CD14-positive monocyte (primary cell): ENCODE data around the gene LCLAT1. TPM values are rescaled to one million over a fixed set of nuclear protein-coding genes. Genes with fewer than 3 reads are reported as not detected.

Source experiments
- DNase-seq, 3 donors: peaks; one replicate each; pipeline ENCODE4 v3.0.0-alpha.2; 2011 to 2022
- H2AFZ ChIP-seq: 2 replicates; pipeline ENCODE4 v1.6.0; 2012; ENCODE audit warnings: mild to moderate bottlenecking, low read depth, low read length, inconsistent platforms; ENCODE audit not compliant: insufficient read depth, poor library complexity, severe bottlenecking
- H3K27ac ChIP-seq, 2 donors: 1 replicate in 1 of 2; 2 replicates in 1 of 2; pipeline ENCODE4 v1.5.1; 2012 to 2013; ENCODE audit warnings: low read length in 2 of 2, control low read depth in 1 of 2, inconsistent platforms in 1 of 2, low read depth in 1 of 2, mild to moderate bottlenecking in 1 of 2
- H3K27me3 ChIP-seq, 2 donors: one replicate each; pipeline versions ENCODE4 v1.6.0 to v1.6.1; 2011 to 2013; ENCODE audit warnings: low read length in 2 of 2; ENCODE audit not compliant: control insufficient read depth in 2 of 2, insufficient read depth in 2 of 2
- H3K36me3 ChIP-seq, 2 donors: replicated peaks in 1 of 2; 1 replicate in 1 of 2; 2 replicates in 1 of 2; pipeline versions ENCODE4 v1.5.1 to v1.6.1; 2012 to 2013; ENCODE audit warnings: low read length in 2 of 2, control low read depth in 1 of 2, inconsistent platforms in 1 of 2, mild to moderate bottlenecking in 1 of 2; ENCODE audit not compliant: insufficient read depth in 2 of 2, control insufficient read depth in 1 of 2
- H3K4me1 ChIP-seq, 2 donors: 1 replicate in 1 of 2; 2 replicates in 1 of 2; pipeline versions ENCODE4 v1.5.1 to v1.6.1; 2012 to 2013; ENCODE audit warnings: low read length in 2 of 2, control low read depth in 1 of 2, inconsistent platforms in 1 of 2, mild to moderate bottlenecking in 1 of 2, moderate library complexity in 1 of 2; ENCODE audit not compliant: insufficient read depth in 2 of 2, control insufficient read depth in 1 of 2
- H3K4me2 ChIP-seq: replicated peaks from 2 replicates; pipeline ENCODE3; 2012; ENCODE audit warnings: low read length, moderate library complexity, mild to moderate bottlenecking; ENCODE audit not compliant: poor library complexity, severe bottlenecking; ENCODE audit errors: extremely low read depth
- H3K4me3 ChIP-seq, 3 experiments: fragments of 200-600 bp in 1 of 3; sonication (generic) in 1 of 3; replicated peaks in 1 of 3; 1 replicate in 2 of 3; 2 replicates in 1 of 3; pipeline ENCODE4 v1.5.1; 2011 to 2013; ENCODE audit warnings: low read length in 3 of 3, mild to moderate bottlenecking in 3 of 3, control low read depth in 2 of 3, low read depth in 2 of 3, inconsistent platforms in 1 of 3, moderate library complexity in 1 of 3
- H3K79me2 ChIP-seq: 2 replicates; pipeline ENCODE4 v1.6.0; 2012; ENCODE audit warnings: mild to moderate bottlenecking, control low read depth, inconsistent platforms, low read length, moderate library complexity; ENCODE audit not compliant: insufficient read depth
- H3K9ac ChIP-seq: 2 replicates; pipeline ENCODE4 v1.6.0; 2017; ENCODE audit warnings: low read length, mild to moderate bottlenecking; ENCODE audit not compliant: insufficient read depth, poor library complexity, severe bottlenecking
- H3K9me3 ChIP-seq, 2 donors: replicated peaks in 1 of 2; 1 replicate in 1 of 2; 2 replicates in 1 of 2; pipeline versions ENCODE4 v1.5.1 to v1.6.1; 2012 to 2013; ENCODE audit warnings: low read length in 2 of 2, control low read depth in 1 of 2; ENCODE audit not compliant: control insufficient read depth in 1 of 2, insufficient read depth in 1 of 2
- H4K20me1 ChIP-seq: 2 replicates; pipeline ENCODE4 v1.6.0; 2012; ENCODE audit warnings: mild to moderate bottlenecking, low read length, control low read depth, moderate library complexity; ENCODE audit not compliant: insufficient read depth
- H3K27ac Mint-ChIP-seq, 7 donors: one replicate each; pipeline ENCODE4 v1.8.0; 2020; ENCODE audit warnings: mild to moderate bottlenecking in 7 of 7, mixed read lengths in 7 of 7, moderate library complexity in 6 of 7, inconsistent platforms in 2 of 7
- H3K27me3 Mint-ChIP-seq, 3 donors: one replicate each; pipeline ENCODE4 v1.8.0; 2021 to 2022; ENCODE audit warnings: low read depth in 3 of 3, mild to moderate bottlenecking in 3 of 3, mixed read lengths in 3 of 3, moderate library complexity in 3 of 3, inconsistent platforms in 1 of 3
- H3K36me3 Mint-ChIP-seq, 2 donors: one replicate each; pipeline ENCODE4 v1.8.0; 2020; ENCODE audit warnings: mixed read lengths in 2 of 2, inconsistent platforms in 1 of 2, mild to moderate bottlenecking in 1 of 2
- H3K4me1 Mint-ChIP-seq: one replicate; pipeline ENCODE4 v1.8.0; 2020; ENCODE audit warnings: mild to moderate bottlenecking, mixed read lengths
- H3K4me3 Mint-ChIP-seq, 2 donors: one replicate each; pipeline ENCODE4 v1.8.0; 2020; ENCODE audit warnings: mild to moderate bottlenecking in 2 of 2, mixed read lengths in 2 of 2, moderate library complexity in 1 of 2
- H3K9me3 Mint-ChIP-seq, 7 donors: one replicate each; pipeline ENCODE4 v1.8.0; 2020 to 2022; ENCODE audit warnings: mixed read lengths in 7 of 7, mild to moderate bottlenecking in 6 of 7, moderate library complexity in 6 of 7, inconsistent platforms in 2 of 7
- CTCF ChIP-seq: fragments of 200-600 bp; IDR thresholded peaks from one replicate; pipeline ENCODE4 v1.8.0; 2022; ENCODE audit warnings: antibody characterized with exemption, mild to moderate bottlenecking
- WGBS: methylation state at CpG from one replicate; pipeline ENCODE4 v1.1.5; 2013; ENCODE audit warnings: missing lambda C conversion rate; ENCODE audit not compliant: insufficient coverage; 5-methylcytosine and 5-hydroxymethylcytosine counted together
- intact Hi-C, 2 donors: fragments of 100-400 bp; cut with micrococcal nuclease; formaldehyde crosslinking; loops; one replicate each; pipeline versions ENCODE4 v1.15.0 to v1.15.1; 2023
- polyA plus RNA-seq, 3 donors: library from polyadenylated mRNA; depleted of rRNA in 1 of 3; unstranded in 2 of 3; stranded (reverse) in 1 of 3; fragments of 300-500 nt in 2 of 3; fragments of >200 nt in 1 of 3; fragmentation: Illumina TruSeq in 2 of 3; gene quantifications; 1 replicate in 2 of 3; 2 replicates in 1 of 3; pipeline ENCODE4 v1.2.3, GENCODE V29; 2012 to 2021

The LCLAT1 gene
- polyA plus RNA-seq, 3 donors: 1.2 to 5.7 (median 1.3) TPM

- Histone ChIP-seq H3K4me3 (no peak overlapping the region), H3K4me1 (no peaks in the 10 kb centered on the region), H3K36me3 (peaks cover 2 to 8% of the 10 kb centered on the region in 2 donors), H4K20me1 (no peaks in the 10 kb centered on the region), H3K9me3 (no peaks in the 10 kb centered on the region), H2AFZ (no peak overlapping the region), H3K79me2 (no peaks in the 10 kb centered on the region), H3K4me2 (no peak overlapping the region), H3K27ac (no peak overlapping the region), H3K27me3 (no peaks in the 10 kb centered on the region), H3K9ac (no peak overlapping the region)
- no peak for DNase-seq
- H3K36me3 Mint-ChIP-seq: peaks cover 4 to 18% of the 10 kb centered on the region in 2 donors
- intact Hi-C loops: no loop called here
- no CpG with 5 or more reads among the region's 1 CpG for WGBS
- H3K9me3 Mint-ChIP-seq: peaks cover 0 to 4% (median 0%) of the 10 kb centered on the region in 7 donors
- no peak overlapping the region for H3K27ac Mint-ChIP-seq
- TF ChIP-seq CTCF: no peak
- no peak overlapping the region for H3K4me3 Mint-ChIP-seq
- H3K4me1 Mint-ChIP-seq: peaks cover 4% of the 10 kb centered on the region
- peaks cover 0 to 2% (median 0%) of the 10 kb centered on the region in 3 donors for H3K27me3 Mint-ChIP-seq
These were observed 112.7 kb downstream of the LCLAT1 start for GRCh38 chr2:30559544-30560275.

GRCh38 chr2:30561349-30561748 is 114.3 kb downstream of the LCLAT1 start:
- peaks cover 4% of the 10 kb centered on the region for H3K4me1 Mint-ChIP-seq
- Histone ChIP-seq H4K20me1 (no peaks in the 10 kb centered on the region), H3K4me3 (no peak overlapping the region), H3K27ac (no peak overlapping the region), H3K4me1 (no peaks in the 10 kb centered on the region), H3K27me3 (no peaks in the 10 kb centered on the region), H3K9me3 (no peaks in the 10 kb centered on the region), H3K4me2 (no peak overlapping the region), H3K9ac (no peak overlapping the region), H2AFZ (no peak overlapping the region), H3K79me2 (no peaks in the 10 kb centered on the region), H3K36me3 (peaks cover 2 to 8% of the 10 kb centered on the region in 2 donors)
- intact Hi-C loops: no loop called here
- DNase-seq: no peak
- H3K4me3 Mint-ChIP-seq: no peak overlapping the region
- peaks cover 4 to 19% of the 10 kb centered on the region in 2 donors for H3K36me3 Mint-ChIP-seq
- peaks cover 0 to 1% (median 0%) of the 10 kb centered on the region in 7 donors for H3K9me3 Mint-ChIP-seq
- TF ChIP-seq CTCF: no peak
- no CpG with 5 or more reads among the region's 1 CpG for WGBS
- peak overlapping the region in 1 of 7 donors; percentile 51 for H3K27ac Mint-ChIP-seq
- peaks cover 0 to 2% (median 0%) of the 10 kb centered on the region in 3 donors for H3K27me3 Mint-ChIP-seq
